Measurements from ENCODE around the gene OR6N2.

- no peak for TF ChIP-seq POLR2AphosphoS5 (IDR thresholded peaks at IDR 0.05; ENCODE audit: insufficient read depth in 1 of 2, low read depth in 1 of 2)
- no peak for TF ChIP-seq CTCF (IDR thresholded peaks at IDR 0.05)
- TF ChIP-seq POLR2A (IDR thresholded peaks at IDR 0.05): no peak
Observed at GRCh38 chr1:158806916-158807536, 26.0 kb upstream of the OR6N2 start.
